Keratinocyte (primary cell): ENCODE results near the gene SLC17A9. TPM values are rescaled to one million over a fixed set of nuclear protein-coding genes. Genes with fewer than 3 reads are reported as not detected.

Experiments used
- DNase-seq: peaks from one replicate; pipeline ENCODE4 v3.0.0-alpha.2; 2011; ENCODE audit warnings: low read depth, missing footprints, low spot score
- FAIRE-seq: peaks from 2 replicates; lab custom pipeline; 2011; peaks lifted over from hg19 to GRCh38; lab: Jason Lieb, UNC
- H2AFZ ChIP-seq: 2 replicates; pipeline ENCODE4 v1.6.0; 2012; ENCODE audit warnings: low read length, control low read depth, inconsistent platforms; ENCODE audit not compliant: control insufficient read depth
- H3K27ac ChIP-seq: 2 replicates; pipeline ENCODE4 v1.5.1; 2011; ENCODE audit warnings: low read length; ENCODE audit not compliant: control insufficient read depth, insufficient read depth
- H3K27me3 ChIP-seq: 3 replicates; pipeline ENCODE4 v1.6.0; 2011; ENCODE audit warnings: low read length; ENCODE audit not compliant: control insufficient read depth, insufficient read depth; ENCODE audit errors: extremely low read depth
- H3K36me3 ChIP-seq, 2 experiments: 2 replicates in 1 of 2; 3 replicates in 1 of 2; pipeline ENCODE4 v1.5.1; 2011; ENCODE audit warnings: low read length in 2 of 2, mild to moderate bottlenecking in 1 of 2; ENCODE audit not compliant: control insufficient read depth in 2 of 2, insufficient read depth in 2 of 2; ENCODE audit errors: extremely low read depth in 1 of 2
- H3K4me1 ChIP-seq: 3 replicates; pipeline ENCODE4 v1.5.1; 2011; ENCODE audit warnings: low read length; ENCODE audit not compliant: control insufficient read depth, insufficient read depth; ENCODE audit errors: extremely low read depth
- H3K4me2 ChIP-seq: 3 replicates; pipeline ENCODE4 v1.6.0; 2011; ENCODE audit warnings: low read depth, low read length; ENCODE audit not compliant: control insufficient read depth, insufficient read depth; ENCODE audit errors: extremely low read depth
- H3K4me3 ChIP-seq, 3 experiments: fragments of 200-600 bp in 1 of 3; sonication (generic) in 1 of 3; 2 replicates in 2 of 3; 3 replicates in 1 of 3; pipeline ENCODE4 v1.5.1; 2011 to 2016; ENCODE audit warnings: low read length in 3 of 3, mild to moderate bottlenecking in 3 of 3, control low read depth in 2 of 3, inconsistent platforms in 1 of 3, low read depth in 1 of 3, mixed read lengths in 1 of 3, mixed run types in 1 of 3, moderate library complexity in 1 of 3; ENCODE audit not compliant: control insufficient read depth in 2 of 3, insufficient read depth in 2 of 3; ENCODE audit errors: extremely low read depth in 1 of 3
- H3K79me2 ChIP-seq: 2 replicates; pipeline ENCODE4 v1.6.0; 2012; ENCODE audit warnings: low read length; ENCODE audit not compliant: control insufficient read depth, insufficient read depth
- H3K9ac ChIP-seq: 3 replicates; pipeline ENCODE4 v1.6.0; 2011; ENCODE audit warnings: low read length; ENCODE audit not compliant: control insufficient read depth, insufficient read depth; ENCODE audit errors: extremely low read depth
- H3K9me1 ChIP-seq: 3 replicates; pipeline ENCODE4 v1.6.0; 2011; ENCODE audit warnings: low read length; ENCODE audit not compliant: control insufficient read depth, insufficient read depth; ENCODE audit errors: extremely low read depth
- H3K9me3 ChIP-seq: 2 replicates; pipeline ENCODE4 v1.5.1; 2012; ENCODE audit warnings: low read depth, low read length; ENCODE audit not compliant: control insufficient read depth
- H4K20me1 ChIP-seq: 3 replicates; pipeline ENCODE4 v1.6.0; 2011; ENCODE audit warnings: low read length; ENCODE audit not compliant: control insufficient read depth, insufficient read depth; ENCODE audit errors: extremely low read depth
- EZH2 ChIP-seq: IDR thresholded peaks from one replicate; pipeline ENCODE4 v1.6.1; 2012; ENCODE audit warnings: inconsistent platforms, mild to moderate bottlenecking, low read length, moderate library complexity
- dilution Hi-C: fragments of 300-500 bp; cut with MboI; formaldehyde crosslinking; loops from one replicate; pipeline ENCODE4 v1.7.0; 2020; ENCODE audit warnings: low sequenced_read_pairs; ENCODE audit not compliant: extremely low pct_ligation_motif_present
- polyA plus RNA-seq, 5 experiments: library from polyadenylated mRNA; depleted of rRNA in 3 of 5; stranded (reverse) in 3 of 5; stranded (forward) in 1 of 5; unstranded in 1 of 5; fragments of >200 nt; gene quantifications; 1 replicate in 1 of 5; 2 replicates in 3 of 5; 3 replicates in 1 of 5; pipeline versions ENCODE4 v1.2.1 to v1.2.3, GENCODE V29; 2011 to 2012; ENCODE audit warnings: missing spikeins in 2 of 5, low read depth in 1 of 5, low replicate concordance in 1 of 5
- TF ChIP-seq, protein P1 (sequence below), 3 experiments: IDR thresholded peaks in 1 of 3; conservative IDR thresholded peaks in 1 of 3; optimal IDR thresholded peaks in 1 of 3; 2 replicates in 2 of 3; 3 replicates in 1 of 3; pipeline versions ENCODE3 to v1.5.1; 2011; ENCODE audit warnings: low read length in 3 of 3, mild to moderate bottlenecking in 3 of 3, moderate library complexity in 2 of 3, control low read depth in 1 of 3, inconsistent platforms in 1 of 3; ENCODE audit not compliant: insufficient read depth in 2 of 3; ENCODE audit errors: extremely low read depth in 1 of 3

Gene SLC17A9
- polyA plus RNA-seq, 1 donor (not counting 4 experiments of a cell fraction or from before 2014, with no cell fraction given), result not detected

GRCh38 chr20:62925076-62925419, 27.5 kb upstream of the SLC17A9 start:
- H3K9me3 ChIP-seq, result no peaks in the 10 kb centered on the region
- H3K9me1 ChIP-seq, result peaks cover 11% of the 10 kb centered on the region
- FAIRE-seq, result no peak
- peaks cover 56% of the 10 kb centered on the region for H3K4me1 ChIP-seq
- peaks cover 0 to 6% of the 10 kb centered on the region in 2 experiments for H3K36me3 ChIP-seq
- peak overlapping the region; percentile 97 for H3K27ac ChIP-seq
- peak overlapping the region; percentile 98 for H3K9ac ChIP-seq
- H2AFZ ChIP-seq, result no peak overlapping the region
- no peaks in the 10 kb centered on the region for H3K27me3 ChIP-seq
- TF ChIP-seq EZH2, result no peak
- TF ChIP-seq, protein P1, sequence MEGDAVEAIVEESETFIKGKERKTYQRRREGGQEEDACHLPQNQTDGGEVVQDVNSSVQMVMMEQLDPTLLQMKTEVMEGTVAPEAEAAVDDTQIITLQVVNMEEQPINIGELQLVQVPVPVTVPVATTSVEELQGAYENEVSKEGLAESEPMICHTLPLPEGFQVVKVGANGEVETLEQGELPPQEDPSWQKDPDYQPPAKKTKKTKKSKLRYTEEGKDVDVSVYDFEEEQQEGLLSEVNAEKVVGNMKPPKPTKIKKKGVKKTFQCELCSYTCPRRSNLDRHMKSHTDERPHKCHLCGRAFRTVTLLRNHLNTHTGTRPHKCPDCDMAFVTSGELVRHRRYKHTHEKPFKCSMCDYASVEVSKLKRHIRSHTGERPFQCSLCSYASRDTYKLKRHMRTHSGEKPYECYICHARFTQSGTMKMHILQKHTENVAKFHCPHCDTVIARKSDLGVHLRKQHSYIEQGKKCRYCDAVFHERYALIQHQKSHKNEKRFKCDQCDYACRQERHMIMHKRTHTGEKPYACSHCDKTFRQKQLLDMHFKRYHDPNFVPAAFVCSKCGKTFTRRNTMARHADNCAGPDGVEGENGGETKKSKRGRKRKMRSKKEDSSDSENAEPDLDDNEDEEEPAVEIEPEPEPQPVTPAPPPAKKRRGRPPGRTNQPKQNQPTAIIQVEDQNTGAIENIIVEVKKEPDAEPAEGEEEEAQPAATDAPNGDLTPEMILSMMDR (optimal IDR thresholded peaks at IDR 0.05 in 1 of 3, IDR thresholded peaks at IDR 0.05 in 1 of 3, conservative IDR thresholded peaks at IDR 0.05 in 1 of 3; ENCODE audit: extremely low read depth in 1 of 3, insufficient read depth in 2 of 3, low read length in 3 of 3), result no peak
- dilution Hi-C loops, result no loop called here
- peak overlapping the region; percentile 67 to 91 (median 89) for H3K4me3 ChIP-seq
- peaks cover 91% of the 10 kb centered on the region for H3K79me2 ChIP-seq
- peak overlapping the region; percentile 99 for H3K4me2 ChIP-seq
- no peak for DNase-seq
- peaks cover 38% of the 10 kb centered on the region for H4K20me1 ChIP-seq

DNA sequence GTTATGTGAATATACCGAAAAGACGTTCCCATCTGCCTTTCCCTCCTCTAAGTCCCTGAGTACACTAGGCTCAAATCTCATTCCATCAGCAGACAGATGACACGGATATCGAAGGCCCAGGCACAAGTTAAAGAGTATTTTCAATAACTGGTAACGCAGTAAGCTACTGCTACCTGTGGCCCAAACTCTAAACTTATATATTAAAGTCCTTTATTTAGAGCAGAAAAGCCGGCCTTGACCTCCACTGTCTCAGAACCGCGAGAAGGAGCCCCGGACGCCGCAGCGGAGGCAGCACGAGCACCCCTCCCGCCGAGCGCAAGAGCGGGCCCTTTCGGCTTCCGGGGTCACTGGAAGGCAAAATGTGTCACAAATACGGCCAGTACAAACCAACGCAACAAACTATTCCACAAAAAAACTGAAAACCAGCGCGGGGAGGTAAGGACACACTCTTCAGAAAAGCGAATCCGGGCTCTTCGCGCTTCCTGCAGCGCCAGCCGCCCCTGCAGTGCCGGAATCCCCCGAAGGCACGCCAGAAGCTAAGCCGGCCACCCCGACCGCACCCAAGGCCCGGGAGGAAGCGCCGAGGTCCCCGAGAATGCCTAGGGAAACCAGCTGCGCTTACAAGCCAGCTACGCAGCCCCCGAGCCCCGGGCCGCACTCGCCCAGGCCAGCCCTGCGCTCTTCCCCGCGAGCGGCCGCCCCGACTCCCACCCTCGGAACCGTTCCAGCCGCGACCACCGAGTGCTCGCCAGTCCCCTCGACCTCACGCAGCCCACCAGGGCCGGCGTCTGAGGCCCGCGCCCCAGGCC, 26.9 kb upstream of the SLC17A9 start:
- H3K4me1 ChIP-seq, result peaks cover 50% of the 10 kb centered on the region
- no peak for DNase-seq
- dilution Hi-C loops, result no loop called here

More for the DNA sequence above, 26.9 kb upstream of the SLC17A9 start:
- H3K79me2 ChIP-seq, result peaks cover 91% of the 10 kb centered on the region
- H3K4me3 ChIP-seq, result peak overlapping the region; percentile 67 to 91 (median 89)
- no peak for TF ChIP-seq EZH2
- TF ChIP-seq, protein P1 (optimal IDR thresholded peaks at IDR 0.05 in 1 of 3, IDR thresholded peaks at IDR 0.05 in 1 of 3, conservative IDR thresholded peaks at IDR 0.05 in 1 of 3; ENCODE audit: extremely low read depth in 1 of 3, insufficient read depth in 2 of 3, low read length in 3 of 3), result no peak
- peak overlapping the region; percentile 98 for H3K9ac ChIP-seq
- peaks cover 33% of the 10 kb centered on the region for H4K20me1 ChIP-seq
- H3K9me3 ChIP-seq, result no peaks in the 10 kb centered on the region
- peaks cover 9% of the 10 kb centered on the region for H3K9me1 ChIP-seq
- no peak overlapping the region for H2AFZ ChIP-seq
- peaks cover 0 to 6% of the 10 kb centered on the region in 2 experiments for H3K36me3 ChIP-seq
- no peaks in the 10 kb centered on the region for H3K27me3 ChIP-seq
- peak overlapping the region; percentile 99 for H3K4me2 ChIP-seq
- H3K27ac ChIP-seq, result peak overlapping the region; percentile 97
- no peak for FAIRE-seq
